GM21529 (cell line): ENCODE results near the gene DEFB113.
"Not testable (repeated sequence)": the region's sequence is repeated elsewhere in the genome, so short reads cannot be mapped to it uniquely, and the experiment has no call there.

Experiments used
- ATAC-seq: cut with Tn5 transposase; IDR thresholded peaks from one replicate; pipeline ENCODE4 v1.9.1; 2021; ENCODE audit not compliant: unreplicated experiment

DEFB113 gene

GRCh38 chr6:49969605-49970004 is at the start of gene DEFB113:
Gene DEFB113, minus strand, starts transcription at chr6:49969625. Its CDS starts 0 bp downstream, at chr6:49969625.
- ATAC-seq: no peak

GRCh38 chr6:50007819-50008218 is 38.4 kb upstream of the DEFB113 start:
- no peak for ATAC-seq

GRCh38 chr6:50003139-50003538 is 33.7 kb upstream of the DEFB113 start:
- ATAC-seq: no peak

- no peak for ATAC-seq
These were observed 25.9 kb upstream of the DEFB113 start for GRCh38 chr6:49995278-49995677.

GRCh38 chr6:49988900-49989299 is 19.5 kb upstream of the DEFB113 start:
- no peak for ATAC-seq

GRCh38 chr6:49987749-49988148 is 18.3 kb upstream of the DEFB113 start:
- no peak for ATAC-seq

- no peak for ATAC-seq
These were observed 17.1 kb upstream of the DEFB113 start for GRCh38 chr6:49986551-49986950.

- no peak for ATAC-seq
These were observed 12.6 kb upstream of the DEFB113 start for GRCh38 chr6:49982046-49982445.

GRCh38 chr6:49980898-49981297 is 11.5 kb upstream of the DEFB113 start:
- peak; percentile 65 for ATAC-seq

- peak; percentile 39 for ATAC-seq
These were observed 10.2 kb upstream of the DEFB113 start for GRCh38 chr6:49979584-49979983.

GRCh38 chr6:49978332-49979226 is 9.2 kb upstream of the DEFB113 start:
- peak; percentile 54 for ATAC-seq

- ATAC-seq: no peak
These were observed 2.6 kb downstream of the DEFB113 start for GRCh38 chr6:49966823-49967222.

- no peak for ATAC-seq
These were observed 3.1 kb downstream of the DEFB113 start for GRCh38 chr6:49966334-49966733.

GRCh38 chr6:49964064-49964463 is 5.4 kb downstream of the DEFB113 start, which contains the start of gene DEFB114:
Gene DEFB114, minus strand, starts transcription at chr6:49964164. Its CDS starts 59 bp downstream, at chr6:49964105.
- ATAC-seq: no peak

GRCh38 chr6:49958180-49958579 is 11.2 kb downstream of the DEFB113 start:
- no peak for ATAC-seq

GRCh38 chr6:49955847-49956246 is 13.6 kb downstream of the DEFB113 start:
- no peak for ATAC-seq

- ATAC-seq: no peak
These were observed 17.5 kb downstream of the DEFB113 start for GRCh38 chr6:49951926-49952325.

GRCh38 chr6:49950415-49950751 is 19.0 kb downstream of the DEFB113 start:
- ATAC-seq: no peak

- no peak for ATAC-seq
These were observed 20.4 kb downstream of the DEFB113 start for GRCh38 chr6:49949062-49949461.

- no peak for ATAC-seq
These were observed 22.6 kb downstream of the DEFB113 start for GRCh38 chr6:49946835-49947234.

- not testable (repeated sequence) for ATAC-seq
These were observed 25.4 kb downstream of the DEFB113 start for GRCh38 chr6:49944068-49944467.

- ATAC-seq: no peak
These were observed 29.4 kb downstream of the DEFB113 start for GRCh38 chr6:49939993-49940498.
